GM12878 (cell line): Measurements from ENCODE around the gene MT1H. TPM values are rescaled to one million over a fixed set of nuclear protein-coding genes. Genes with fewer than 3 reads are reported as not detected.

Source experiments
- ATAC-seq: fragments of 200-7000 bp; cut with Tn5 transposase; 3 replicates; pipeline ENCODE4 v1.9.1; 2020; ENCODE audit warnings: mild to moderate bottlenecking, moderate library complexity
- BruUV-seq: library from RNA; stranded (reverse); fragments of 400-500 nt; replicated peaks from 2 replicates; lab custom pipeline; 2021; lab: Mats Ljungman, UMichigan
- CTCF ChIA-PET: fragments of 300-600 bp; sonication (Branson Sonifier 250); formaldehyde crosslinking; extraction: SDS; loops from one replicate; lab custom pipeline; 2021; ENCODE audit warnings: inconsistent platforms; lab: Yijun Ruan, JAX
- POLR2A ChIA-PET: fragments of 350-600 bp; formaldehyde crosslinking; extraction: SDS; loops from one replicate; lab custom pipeline; 2021; ENCODE audit warnings: inconsistent platforms; lab: Charles Lee
- RAD21 ChIA-PET: fragments of 300-600 bp; sonication (Branson Sonifier 250); formaldehyde crosslinking; loops from one replicate; lab custom pipeline; 2023; ENCODE audit warnings: antibody characterized with exemption; ENCODE audit not compliant: unreplicated experiment; lab: Charles Lee
- SMC1A ChIA-PET: fragments of 300-600 bp; sonication (Branson Sonifier 250); formaldehyde crosslinking; loops from one replicate; lab custom pipeline; 2023; ENCODE audit not compliant: unreplicated experiment, uncharacterized antibody; lab: Charles Lee
- DNase-seq: peaks from one replicate; pipeline ENCODE4 v3.0.0-alpha.2; 2011; ENCODE audit warnings: low read depth, low spot score
- FAIRE-seq: peaks from 3 replicates; lab custom pipeline; 2011; peaks lifted over from hg19 to GRCh38; lab: Jason Lieb, UNC
- H2AFZ ChIP-seq: 2 replicates; pipeline ENCODE4 v1.6.0; 2011; ENCODE audit warnings: low read depth, low read length, control low read depth; ENCODE audit not compliant: control insufficient read depth
- H3K27ac ChIP-seq: 2 replicates; pipeline ENCODE4 v1.5.1; 2011; ENCODE audit warnings: control low read depth; ENCODE audit not compliant: control insufficient read depth, insufficient read depth
- H3K27me3 ChIP-seq, 2 experiments: replicated peaks in 1 of 2; 2 replicates each; pipeline versions ENCODE4 v1.6.0 to v1.6.1; 2011; ENCODE audit warnings: low read length in 1 of 2; ENCODE audit not compliant: control insufficient read depth in 2 of 2, insufficient read depth in 2 of 2
- H3K36me3 ChIP-seq, 2 experiments: 2 replicates each; pipeline ENCODE4 v1.5.1; 2011; ENCODE audit warnings: low read length in 1 of 2; ENCODE audit not compliant: control insufficient read depth in 2 of 2, insufficient read depth in 2 of 2
- H3K4me1 ChIP-seq: 2 replicates; pipeline ENCODE4 v1.6.1; 2011; ENCODE audit warnings: mild to moderate bottlenecking, low read length, moderate library complexity, mixed read lengths; ENCODE audit not compliant: control insufficient read depth, insufficient read depth
- H3K4me2 ChIP-seq: 2 replicates; pipeline ENCODE4 v1.6.0; 2011; ENCODE audit warnings: control low read depth; ENCODE audit not compliant: control insufficient read depth, insufficient read depth
- H3K4me3 ChIP-seq: fragments of 200-600 bp; sonication (generic); 2 replicates; pipeline ENCODE4 v1.5.1; 2016
- H3K79me2 ChIP-seq: 2 replicates; pipeline ENCODE4 v1.6.0; 2011; ENCODE audit warnings: low read length; ENCODE audit not compliant: control insufficient read depth, insufficient read depth
- H3K9ac ChIP-seq: 2 replicates; pipeline ENCODE4 v1.8.0; 2011; ENCODE audit warnings: low read length, control low read depth, mixed read lengths; ENCODE audit not compliant: control insufficient read depth, insufficient read depth
- H3K9me3 ChIP-seq: replicated peaks from 3 replicates; pipeline ENCODE4 v1.5.1; 2011; ENCODE audit warnings: mild to moderate bottlenecking, low read length; ENCODE audit not compliant: control insufficient read depth, insufficient read depth
- H4K20me1 ChIP-seq: 2 replicates; pipeline ENCODE4 v1.6.0; 2011; ENCODE audit not compliant: control insufficient read depth, insufficient read depth
- BHLHE40 ChIP-seq, 2 experiments: fragments of 450-650 bp in 1 of 2; IDR thresholded peaks; 2 replicates each; pipeline ENCODE4 v1.6.1; 2011 to 2017; ENCODE audit warnings: low read depth in 2 of 2, borderline replicate concordance in 1 of 2, improper control_type of control experiment in 1 of 2, low read length in 1 of 2, mild to moderate bottlenecking in 1 of 2
- BRCA1 ChIP-seq: IDR thresholded peaks from 2 replicates; pipeline ENCODE4 v1.6.1; 2011; ENCODE audit warnings: low read depth, low read length, improper control_type of control experiment
- CBX5 ChIP-seq: sonication (generic); IDR thresholded peaks from 2 replicates; pipeline ENCODE4 v1.6.1; 2016; ENCODE audit warnings: low read depth, moderate library complexity, mild to moderate bottlenecking, inconsistent platforms
- E4F1 ChIP-seq: fragments of 450-650 bp; IDR thresholded peaks from 2 replicates; pipeline ENCODE4 v1.6.1; 2018; ENCODE audit warnings: borderline replicate concordance, mild to moderate bottlenecking; ENCODE audit not compliant: partially characterized antibody
- ETV6 ChIP-seq, 2 experiments: fragments of 450-650 bp in 1 of 2; IDR thresholded peaks in 1 of 2; conservative IDR thresholded peaks in 1 of 2; 2 replicates each; pipeline ENCODE4 v1.6.1; 2014; ENCODE audit warnings: antibody characterized with exemption in 1 of 2, borderline replicate concordance in 1 of 2, low read depth in 1 of 2, mild to moderate bottlenecking in 1 of 2, moderate library complexity in 1 of 2
- IRF3 ChIP-seq: fragments of 450-650 bp; IDR thresholded peaks from 2 replicates; pipeline ENCODE4 v1.6.1; 2014; ENCODE audit warnings: mild to moderate bottlenecking
- POLR2AphosphoS2 ChIP-seq: IDR thresholded peaks from 2 replicates; pipeline ENCODE4 v1.6.1; 2011; ENCODE audit warnings: low read depth, mild to moderate bottlenecking, low read length, improper control_type of control experiment, moderate library complexity
- POU2F2 ChIP-seq: IDR thresholded peaks from 3 replicates; pipeline ENCODE4 v1.6.1; 2011; ENCODE audit warnings: low read depth, mild to moderate bottlenecking, low read length, borderline replicate concordance
- RAD51 ChIP-seq: fragments of 450-650 bp; IDR thresholded peaks from 2 replicates; pipeline ENCODE4 v1.6.1; 2016; ENCODE audit warnings: moderate library complexity, mild to moderate bottlenecking, inconsistent platforms
- SIN3A ChIP-seq: IDR thresholded peaks from 2 replicates; pipeline ENCODE4 v1.6.1; 2012; ENCODE audit warnings: low read depth, low read length, improper control_type of control experiment
- YBX1 ChIP-seq: fragments of 450-650 bp; IDR thresholded peaks from 2 replicates; pipeline ENCODE4 v1.6.1; 2016; ENCODE audit warnings: antibody characterized with exemption
- ZNF592 ChIP-seq: fragments of 450-650 bp; IDR thresholded peaks from 2 replicates; pipeline ENCODE4 v1.6.1; 2017; ENCODE audit warnings: mild to moderate bottlenecking, moderate library complexity
- ZNF622 ChIP-seq: fragments of 450-650 bp; IDR thresholded peaks from 2 replicates; pipeline ENCODE4 v1.6.1; 2017; ENCODE audit warnings: mild to moderate bottlenecking, inconsistent platforms
- WGBS: methylation state at CpG from one replicate; pipeline ENCODE4 v1.1.6; 2016; ENCODE audit warnings: low lambda C conversion rate; ENCODE audit not compliant: insufficient replicate concordance, insufficient coverage; ENCODE audit errors: missing lambda C conversion rate; 5-methylcytosine and 5-hydroxymethylcytosine counted together
- in situ Hi-C: fragments of 300-500 bp; cut with MboI; formaldehyde crosslinking; loops from 9 replicates; pipeline ENCODE4 v1.14.3; 2018; ENCODE audit warnings: mixed read lengths
- intact Hi-C: fragments of 100-400 bp; cut with micrococcal nuclease; formaldehyde crosslinking; loops from one replicate; pipeline ENCODE4 v1.14.2; 2022; ENCODE audit not compliant: unreplicated experiment
- polyA plus RNA-seq, 11 experiments: library from polyadenylated mRNA; depleted of rRNA in 4 of 11; unstranded in 6 of 11; stranded (reverse) in 5 of 11; fragments of >200 nt; fragmentation: Nextera tagmentation in 4 of 11; fragmentation: Illumina TruSeq in 1 of 11; extraction: Ambion mirVana in 4 of 11; extraction: Trizol in 1 of 11; gene quantifications; 1 replicate in 1 of 11; 2 replicates in 10 of 11; pipeline versions ENCODE4 v1.2.1 to v1.2.3, GENCODE V29; 2011 to 2016; ENCODE audit warnings: inconsistent platforms in 2 of 11, missing spikeins in 2 of 11, low read depth in 1 of 11
- total RNA-seq, 4 experiments: library from RNA; depleted of rRNA in 3 of 4; stranded (reverse); fragments of >200 nt in 3 of 4; fragmentation: Illumina TruSeq in 1 of 4; extraction: Trizol in 1 of 4; gene quantifications; 2 replicates each; pipeline versions ENCODE4 v1.2.1 to v1.2.3, GENCODE V29; 2013 to 2021
- TF ChIP-seq, protein P1 (sequence below): fragments of 450-650 bp; IDR thresholded peaks from 2 replicates; pipeline ENCODE4 v1.6.1; 2016; ENCODE audit warnings: mild to moderate bottlenecking

The MT1H gene
- total and polyA plus RNA-seq, 10 of the 15 experiments (the other 5 are each of a cell fraction or from before 2014, with no cell fraction given) = 0.40 to 6.0 (median 1.1) TPM; not detected in 2

GRCh38 chr16:56634715-56635440, 34.7 kb upstream of the MT1H start:
- H3K4me3 ChIP-seq = no peak overlapping the region
- DNase-seq (no peak), FAIRE-seq (no peak), ATAC-seq (no peak)
- ChIA-PET RAD21 (interaction anchor here (1.7 kb wide), 1 partner anchor 8 kb away, joined by 5 read pairs; no protein-coding TSS in a partner anchor), SMC1A (no interaction called here), POLR2A (no interaction called here), CTCF (no interaction called here)
- no TSS peak for BruUV-seq
- H2AFZ ChIP-seq = no peak overlapping the region
- peaks cover 24% of the 10 kb centered on the region in 2 experiments for H3K27me3 ChIP-seq
- intact Hi-C loops (no loop called here), in situ Hi-C loops (no loop called here)
- peaks cover 6% of the 10 kb centered on the region for H3K4me1 ChIP-seq
- H3K27ac ChIP-seq = no peak overlapping the region
- 16% methylated on average over 46 of the region's 47 CpGs for WGBS
- H3K36me3 ChIP-seq = no peaks in the 10 kb centered on the region
- no peak overlapping the region for H3K4me2 ChIP-seq
- no peak overlapping the region for H3K9ac ChIP-seq
- no peak for TF ChIP-seq E4F1
- TF ChIP-seq ETV6 (conservative IDR thresholded peaks at IDR 0.05 in 1 of 2, IDR thresholded peaks at IDR 0.05 in 1 of 2; ENCODE audit: borderline replicate concordance in 1 of 2, low read depth in 1 of 2) = no peak
- TF ChIP-seq ZNF592 = no peak
- no peak for TF ChIP-seq POLR2AphosphoS2
- TF ChIP-seq, protein P1, sequence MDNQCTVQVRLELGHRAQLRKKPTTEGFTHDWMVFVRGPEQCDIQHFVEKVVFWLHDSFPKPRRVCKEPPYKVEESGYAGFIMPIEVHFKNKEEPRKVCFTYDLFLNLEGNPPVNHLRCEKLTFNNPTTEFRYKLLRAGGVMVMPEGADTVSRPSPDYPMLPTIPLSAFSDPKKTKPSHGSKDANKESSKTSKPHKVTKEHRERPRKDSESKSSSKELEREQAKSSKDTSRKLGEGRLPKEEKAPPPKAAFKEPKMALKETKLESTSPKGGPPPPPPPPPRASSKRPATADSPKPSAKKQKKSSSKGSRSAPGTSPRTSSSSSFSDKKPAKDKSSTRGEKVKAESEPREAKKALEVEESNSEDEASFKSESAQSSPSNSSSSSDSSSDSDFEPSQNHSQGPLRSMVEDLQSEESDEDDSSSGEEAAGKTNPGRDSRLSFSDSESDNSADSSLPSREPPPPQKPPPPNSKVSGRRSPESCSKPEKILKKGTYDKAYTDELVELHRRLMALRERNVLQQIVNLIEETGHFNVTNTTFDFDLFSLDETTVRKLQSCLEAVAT = no peak
- no peak for TF ChIP-seq CBX5
- no peak for TF ChIP-seq ZNF622
- TF ChIP-seq POU2F2 = no peak
- no peak for TF ChIP-seq BHLHE40 (IDR thresholded peaks at IDR 0.05; ENCODE audit: borderline replicate concordance in 1 of 2, low read depth in 2 of 2, low read length in 1 of 2)
- TF ChIP-seq RAD51 = no peak
- no peak for TF ChIP-seq SIN3A
- TF ChIP-seq BRCA1 = no peak
- no peak for TF ChIP-seq IRF3
- no peak for TF ChIP-seq YBX1
- H4K20me1 ChIP-seq = no peaks in the 10 kb centered on the region
- no peaks in the 10 kb centered on the region for H3K79me2 ChIP-seq
- no peaks in the 10 kb centered on the region for H3K9me3 ChIP-seq
